Fibroblast of lung (primary cell): ENCODE data around the gene PTPN23. TPM values are rescaled to one million over a fixed set of nuclear protein-coding genes. Genes with fewer than 3 reads are reported as not detected.

ENCODE experiments used
- DNase-seq, 2 donors: peaks; one replicate each; pipeline versions ENCODE4 v3.0.0 to v3.0.0-alpha.2; 2010; ENCODE audit warnings: low read depth in 2 of 2
- H2AFZ ChIP-seq: 2 replicates; pipeline ENCODE4 v1.5.1; 2012; ENCODE audit warnings: low read length, control low read depth, inconsistent platforms
- H3K27ac ChIP-seq: 2 replicates; pipeline ENCODE4 v1.5.1; 2011; ENCODE audit warnings: low read length, control low read depth; ENCODE audit not compliant: insufficient read depth
- H3K27me3 ChIP-seq: 2 replicates; pipeline ENCODE4 v1.5.1; 2011; ENCODE audit warnings: mild to moderate bottlenecking, low read length; ENCODE audit not compliant: control insufficient read depth, insufficient read depth
- H3K36me3 ChIP-seq: 2 replicates; pipeline ENCODE4 v1.5.1; 2011; ENCODE audit warnings: low read length; ENCODE audit not compliant: control insufficient read depth, insufficient read depth
- H3K4me1 ChIP-seq: 2 replicates; pipeline ENCODE4 v1.5.1; 2011; ENCODE audit warnings: low read length; ENCODE audit not compliant: control insufficient read depth, insufficient read depth; ENCODE audit errors: extremely low read depth
- H3K4me2 ChIP-seq: 2 replicates; pipeline ENCODE4 v1.5.1; 2011; ENCODE audit warnings: low read length, control low read depth; ENCODE audit not compliant: insufficient read depth; ENCODE audit errors: extremely low read depth
- H3K4me3 ChIP-seq, 4 experiments: fragments of 200-600 bp in 1 of 4; sonication (generic) in 1 of 4; replicated peaks in 1 of 4; 2 replicates each; pipeline ENCODE4 v1.5.1; 2011 to 2016; ENCODE audit warnings: low read length in 4 of 4, low read depth in 3 of 4, mild to moderate bottlenecking in 3 of 4, control low read depth in 2 of 4, inconsistent platforms in 1 of 4, mixed read lengths in 1 of 4; ENCODE audit not compliant: insufficient read depth in 1 of 4; ENCODE audit errors: control extremely low read depth in 1 of 4
- H3K79me2 ChIP-seq: 2 replicates; pipeline ENCODE4 v1.5.1; 2012; ENCODE audit warnings: mild to moderate bottlenecking, low read length, inconsistent platforms; ENCODE audit not compliant: control insufficient read depth, insufficient read depth
- H3K9ac ChIP-seq: 2 replicates; pipeline ENCODE4 v1.5.1; 2011; ENCODE audit warnings: mild to moderate bottlenecking, low read length, control low read depth; ENCODE audit not compliant: insufficient read depth
- H3K9me3 ChIP-seq: 2 replicates; pipeline ENCODE4 v1.5.1; 2012; ENCODE audit warnings: low read depth, low read length; ENCODE audit not compliant: control insufficient read depth, insufficient read depth
- H4K20me1 ChIP-seq: 2 replicates; pipeline ENCODE4 v1.5.1; 2011; ENCODE audit warnings: low read length; ENCODE audit not compliant: control insufficient read depth, insufficient read depth; ENCODE audit errors: extremely low read depth
- EZH2 ChIP-seq: IDR thresholded peaks from 2 replicates; pipeline ENCODE4 v1.5.1; 2012; ENCODE audit warnings: low read length, control low read depth, mild to moderate bottlenecking; ENCODE audit errors: missing control alignments
- polyA plus RNA-seq, 2 donors: library from polyadenylated mRNA; depleted of rRNA in 1 of 2; stranded (reverse) in 1 of 2; unstranded in 1 of 2; fragments of >200 nt; gene quantifications; 2 replicates each; pipeline ENCODE4 v1.2.1, GENCODE V29; 2011 to 2012; ENCODE audit warnings: missing spikeins in 1 of 2
- total RNA-seq: library from RNA; depleted of rRNA; stranded (reverse); fragments of >200 nt; gene quantifications from 2 replicates; pipeline ENCODE4 v1.2.1, GENCODE V29; 2014
- TF ChIP-seq, protein P1 (sequence below), 2 donors: IDR thresholded peaks in 1 of 2; conservative IDR thresholded peaks in 1 of 2; 1 replicate in 1 of 2; 2 replicates in 1 of 2; pipeline ENCODE4 v1.5.1; 2011 to 2012; ENCODE audit warnings: low read length in 2 of 2, control low read depth in 1 of 2, inconsistent platforms in 1 of 2, low read depth in 1 of 2, mild to moderate bottlenecking in 1 of 2

The PTPN23 gene
- total and polyA plus RNA-seq, 2 donors (not counting 1 experiment from before 2014, with no cell fraction given) = 1.5 to 19.7 TPM

DNA sequence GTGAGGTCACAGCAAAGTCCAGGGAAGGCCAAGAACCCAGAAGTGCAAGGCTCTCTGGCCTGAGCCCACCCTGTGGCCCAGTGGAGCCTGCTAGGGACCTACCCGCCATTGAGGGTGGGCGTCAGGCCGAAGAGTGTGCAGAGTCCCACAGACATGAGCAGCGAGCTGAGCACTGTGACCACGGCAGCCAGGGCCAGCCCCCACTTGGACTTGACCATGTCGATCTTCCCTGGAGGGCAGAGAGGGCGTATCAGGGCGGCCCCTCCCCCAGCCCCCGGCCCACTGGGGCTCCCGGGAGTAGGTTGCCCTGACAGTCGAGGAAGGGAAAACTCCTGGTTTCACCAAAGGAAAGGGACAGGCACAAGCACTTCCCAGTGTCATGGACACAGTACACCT lies 44.6 kb downstream of the PTPN23 start:
- H3K27ac ChIP-seq = no peak overlapping the region
- no peaks in the 10 kb centered on the region for H3K9me3 ChIP-seq
- no peak for DNase-seq
- peaks cover 4% of the 10 kb centered on the region for H3K36me3 ChIP-seq
- no peak for TF ChIP-seq EZH2
- TF ChIP-seq, protein P1, sequence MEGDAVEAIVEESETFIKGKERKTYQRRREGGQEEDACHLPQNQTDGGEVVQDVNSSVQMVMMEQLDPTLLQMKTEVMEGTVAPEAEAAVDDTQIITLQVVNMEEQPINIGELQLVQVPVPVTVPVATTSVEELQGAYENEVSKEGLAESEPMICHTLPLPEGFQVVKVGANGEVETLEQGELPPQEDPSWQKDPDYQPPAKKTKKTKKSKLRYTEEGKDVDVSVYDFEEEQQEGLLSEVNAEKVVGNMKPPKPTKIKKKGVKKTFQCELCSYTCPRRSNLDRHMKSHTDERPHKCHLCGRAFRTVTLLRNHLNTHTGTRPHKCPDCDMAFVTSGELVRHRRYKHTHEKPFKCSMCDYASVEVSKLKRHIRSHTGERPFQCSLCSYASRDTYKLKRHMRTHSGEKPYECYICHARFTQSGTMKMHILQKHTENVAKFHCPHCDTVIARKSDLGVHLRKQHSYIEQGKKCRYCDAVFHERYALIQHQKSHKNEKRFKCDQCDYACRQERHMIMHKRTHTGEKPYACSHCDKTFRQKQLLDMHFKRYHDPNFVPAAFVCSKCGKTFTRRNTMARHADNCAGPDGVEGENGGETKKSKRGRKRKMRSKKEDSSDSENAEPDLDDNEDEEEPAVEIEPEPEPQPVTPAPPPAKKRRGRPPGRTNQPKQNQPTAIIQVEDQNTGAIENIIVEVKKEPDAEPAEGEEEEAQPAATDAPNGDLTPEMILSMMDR (conservative IDR thresholded peaks at IDR 0.05 in 1 of 2, IDR thresholded peaks at IDR 0.05 in 1 of 2; ENCODE audit: low read depth in 1 of 2, low read length in 2 of 2) = no peak
- no peak overlapping the region for H3K4me2 ChIP-seq
- no peak overlapping the region for H2AFZ ChIP-seq
- no peaks in the 10 kb centered on the region for H4K20me1 ChIP-seq
- no peak overlapping the region for H3K9ac ChIP-seq
- H3K79me2 ChIP-seq = no peaks in the 10 kb centered on the region
- no peak overlapping the region for H3K4me3 ChIP-seq
- no peaks in the 10 kb centered on the region for H3K27me3 ChIP-seq
- no peaks in the 10 kb centered on the region for H3K4me1 ChIP-seq

DNA sequence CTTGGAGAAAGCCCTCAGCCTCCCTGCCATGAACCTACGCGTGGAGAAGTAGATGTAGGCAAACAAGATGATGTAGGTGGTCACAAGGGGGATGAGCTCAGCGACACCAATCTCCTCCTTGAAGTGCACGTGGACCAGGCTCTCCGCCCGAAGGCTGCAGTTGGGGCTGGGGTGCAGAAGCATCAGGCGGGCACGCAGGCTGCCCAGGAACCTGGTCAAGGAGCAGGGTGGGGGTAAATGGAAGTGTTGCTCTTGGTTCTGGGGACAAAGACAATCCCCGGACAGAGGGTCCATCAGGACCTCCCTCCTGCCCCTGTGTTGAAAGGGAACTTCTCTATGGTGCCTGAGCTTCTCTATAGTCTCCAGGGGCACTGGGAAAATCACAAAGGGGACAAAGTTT lies 45.1 kb downstream of the PTPN23 start:
- no peak for TF ChIP-seq EZH2
- TF ChIP-seq, protein P1 (conservative IDR thresholded peaks at IDR 0.05 in 1 of 2, IDR thresholded peaks at IDR 0.05 in 1 of 2; ENCODE audit: low read depth in 1 of 2, low read length in 2 of 2) = no peak
- peaks cover 2% of the 10 kb centered on the region for H3K36me3 ChIP-seq
- H3K9ac ChIP-seq = no peak overlapping the region

DNA sequence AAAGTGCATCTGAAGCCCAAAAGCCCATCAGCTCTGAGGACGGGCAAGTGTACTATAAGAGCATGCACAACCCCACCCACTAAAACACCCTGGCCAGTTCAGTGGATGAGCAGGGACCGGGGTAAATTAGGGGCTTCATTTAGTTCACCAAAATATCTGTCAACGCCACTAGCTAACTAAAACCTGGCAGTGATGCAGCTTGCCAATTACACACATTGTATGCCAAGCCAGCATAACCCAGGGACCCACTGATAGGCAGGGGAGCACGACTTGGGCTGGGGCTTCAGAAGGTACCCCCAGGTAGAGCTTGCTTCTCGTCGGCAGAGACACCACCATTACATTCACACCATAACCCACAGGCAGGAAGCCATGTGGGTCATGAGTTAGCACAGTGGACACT lies 47.0 kb downstream of the PTPN23 start:
- H4K20me1 ChIP-seq = no peaks in the 10 kb centered on the region
- no peak overlapping the region for H3K9ac ChIP-seq
- H3K4me1 ChIP-seq = no peaks in the 10 kb centered on the region
- H3K4me3 ChIP-seq = no peak overlapping the region
- TF ChIP-seq, protein P1 (conservative IDR thresholded peaks at IDR 0.05 in 1 of 2, IDR thresholded peaks at IDR 0.05 in 1 of 2; ENCODE audit: low read depth in 1 of 2, low read length in 2 of 2) = no peak
- no peak for TF ChIP-seq EZH2
- H3K9me3 ChIP-seq = no peaks in the 10 kb centered on the region
- H3K79me2 ChIP-seq = no peaks in the 10 kb centered on the region
- H3K4me2 ChIP-seq = no peak overlapping the region
- DNase-seq = no peak
- no peaks in the 10 kb centered on the region for H3K27me3 ChIP-seq
- H2AFZ ChIP-seq = no peak overlapping the region
- H3K36me3 ChIP-seq = peaks cover 2% of the 10 kb centered on the region
- H3K27ac ChIP-seq = no peak overlapping the region

More for the DNA sequence above, 45.1 kb downstream of the PTPN23 start:
- H3K9me3 ChIP-seq = no peaks in the 10 kb centered on the region
- DNase-seq = no peak
- H4K20me1 ChIP-seq = no peaks in the 10 kb centered on the region
- H3K4me1 ChIP-seq = no peaks in the 10 kb centered on the region
- H3K27ac ChIP-seq = no peak overlapping the region
- no peaks in the 10 kb centered on the region for H3K27me3 ChIP-seq
- H3K79me2 ChIP-seq = no peaks in the 10 kb centered on the region
- no peak overlapping the region for H2AFZ ChIP-seq
- no peak overlapping the region for H3K4me2 ChIP-seq
- H3K4me3 ChIP-seq = no peak overlapping the region
